Measurements from ENCODE around the gene LRP1B.

GRCh38 chr2:140565756-140566155, 1565.1 kb downstream of the LRP1B start:
- TF ChIP-seq CTCF (IDR thresholded peaks at IDR 0.05) = no peak
- no peak for TF ChIP-seq EZH2 (IDR thresholded peaks at IDR 0.05; ENCODE audit: borderline replicate concordance, insufficient read depth, low read depth, low read length, poor library complexity, severe bottlenecking)
